NCI-H187 (cell line): Measurements from ENCODE around the gene DIAPH2.

Source experiments
- DNase-seq, 2 experiments: peaks; one replicate each; lab custom pipeline; 2025; lab: John Stamatoyannopoulos, UW

DIAPH2 gene

GRCh38 chrX:96978906-96979305 is 294.3 kb downstream of the DIAPH2 start:
- no peak for DNase-seq

GRCh38 chrX:96979766-96980165 is 295.1 kb downstream of the DIAPH2 start:
- no peak for DNase-seq

- DNase-seq = no peak
Observed at GRCh38 chrX:96982161-96982560, 297.5 kb downstream of the DIAPH2 start.

- DNase-seq = no peak
Observed at GRCh38 chrX:96984538-96984937, 299.9 kb downstream of the DIAPH2 start.

GRCh38 chrX:96985046-96985445 is 300.4 kb downstream of the DIAPH2 start:
- DNase-seq = no peak

GRCh38 chrX:96987228-96987627 is 302.6 kb downstream of the DIAPH2 start:
- no peak for DNase-seq

GRCh38 chrX:96989830-96990571 is 305.4 kb downstream of the DIAPH2 start:
- no peak for DNase-seq

GRCh38 chrX:96994093-96994492 is 309.5 kb downstream of the DIAPH2 start:
- no peak for DNase-seq

GRCh38 chrX:96997196-96997595 is 312.6 kb downstream of the DIAPH2 start:
- no peak for DNase-seq

GRCh38 chrX:97000682-97001368 is 316.2 kb downstream of the DIAPH2 start:
- no peak for DNase-seq

- DNase-seq = no peak
Observed at GRCh38 chrX:97006167-97006566, 321.5 kb downstream of the DIAPH2 start.

GRCh38 chrX:97009391-97009790 is 324.7 kb downstream of the DIAPH2 start:
- no peak for DNase-seq

GRCh38 chrX:97011540-97011939 is 326.9 kb downstream of the DIAPH2 start:
- DNase-seq = no peak

- DNase-seq = no peak
Observed at GRCh38 chrX:97016106-97016505, 331.5 kb downstream of the DIAPH2 start.

- DNase-seq = no peak
Observed at GRCh38 chrX:97021680-97022079, 337.0 kb downstream of the DIAPH2 start.

- DNase-seq = no peak
Observed at GRCh38 chrX:97026406-97026805, 341.8 kb downstream of the DIAPH2 start.

GRCh38 chrX:97027384-97027922 is 342.8 kb downstream of the DIAPH2 start:
- peak in 1 of 2 experiments; percentile 0 for DNase-seq

GRCh38 chrX:97030463-97030862 is 345.8 kb downstream of the DIAPH2 start:
- DNase-seq = no peak

- DNase-seq = no peak
Observed at GRCh38 chrX:97030947-97031346, 346.3 kb downstream of the DIAPH2 start.

GRCh38 chrX:97039363-97040029 is 354.9 kb downstream of the DIAPH2 start:
- DNase-seq = no peak

GRCh38 chrX:97045470-97045869 is 360.8 kb downstream of the DIAPH2 start:
- no peak for DNase-seq

GRCh38 chrX:97046867-97047266 is 362.2 kb downstream of the DIAPH2 start:
- DNase-seq = no peak

- DNase-seq = no peak
Observed at GRCh38 chrX:97050392-97050791, 365.8 kb downstream of the DIAPH2 start.
